Measurements from ENCODE around the gene WDFY2. TPM values are rescaled to one million over a fixed set of nuclear protein-coding genes. Genes with fewer than 3 reads are reported as not detected.

The WDFY2 gene
- total and polyA plus RNA-seq, 11 donors, result 2.0 to 12.6 (median 6.5) TPM

GRCh38 chr13:51625555-51626345, 41.5 kb downstream of the WDFY2 start:
- Histone ChIP-seq H3K4me3 (no peak overlapping the region), H3K9me3 (no peaks in the 10 kb centered on the region), H3K36me3 (no peaks in the 10 kb centered on the region), H3K27me3 (no peaks in the 10 kb centered on the region), H3K27ac (peak overlapping the region in 8 of 12 donors; percentile 11 to 43 (median 19)), H3K4me1 (peaks cover 0 to 61% (median 19%) of the 10 kb centered on the region in 12 donors)
- 60 to 69% (median 67%) methylated on average over 7 of the region's 7 CpGs for WGBS, 4 donors
- DNase-seq, result peak; percentile 28 to 66 (median 44)
- ATAC-seq, result peak; percentile 53 to 70 (median 68)
- intact Hi-C loops (cut with DNase I), result no loop called here
- TF ChIP-seq POLR2A (IDR thresholded peaks at IDR 0.05) (no peak), CTCF (IDR thresholded peaks at IDR 0.05) (no peak)

GRCh38 chr13:51626749-51627148, 42.5 kb downstream of the WDFY2 start:
- WGBS, 4 donors, result 64 to 72% (median 69%) methylated on average over 3 of the region's 3 CpGs
- Histone ChIP-seq H3K9me3 (no peaks in the 10 kb centered on the region), H3K27me3 (no peaks in the 10 kb centered on the region), H3K27ac (peak overlapping the region in 2 of 12 donors; percentile 20 to 41), H3K4me1 (peaks cover 0 to 61% (median 16%) of the 10 kb centered on the region in 12 donors), H3K36me3 (no peaks in the 10 kb centered on the region), H3K4me3 (no peak overlapping the region)
- ATAC-seq, result peak in 3 of 4 donors; percentile 24 to 52 (median 42)
- DNase-seq, result peak in 3 of 5 donors; percentile 13 to 46 (median 35)
- TF ChIP-seq CTCF (IDR thresholded peaks at IDR 0.05) (no peak), POLR2A (IDR thresholded peaks at IDR 0.05) (no peak)
- intact Hi-C loops (cut with DNase I), result no loop called here

- H3K9me3 ChIP-seq, result no peaks in the 10 kb centered on the region
- no peak overlapping the region for H3K27ac ChIP-seq
- TF ChIP-seq POLR2A (IDR thresholded peaks at IDR 0.05), result no peak
- WGBS, 4 donors, result 85 to 90% (median 86%) methylated on average over 15 to 21 of the region's 21 CpGs
- H3K4me1 ChIP-seq, result peaks cover 0 to 67% (median 21%) of the 10 kb centered on the region in 12 donors
- ATAC-seq, result peak in 2 of 4 donors; percentile 29 to 61
- intact Hi-C loops (cut with DNase I), result no loop called here
- no peaks in the 10 kb centered on the region for H3K36me3 ChIP-seq
- H3K27me3 ChIP-seq, result no peaks in the 10 kb centered on the region
- no peak overlapping the region for H3K4me3 ChIP-seq
- DNase-seq, result peak in 2 of 5 donors; percentile 40 to 53
These were observed 44.0 kb downstream of the WDFY2 start for GRCh38 chr13:51628059-51628852.

GRCh38 chr13:51629491-51630287, 45.4 kb downstream of the WDFY2 start:
- H3K4me1 ChIP-seq, result peaks cover 0 to 59% (median 22%) of the 10 kb centered on the region in 12 donors
- TF ChIP-seq POLR2A (IDR thresholded peaks at IDR 0.05) (no peak), CTCF (IDR thresholded peaks at IDR 0.05) (no peak)
- intact Hi-C loops (cut with DNase I), result loop anchor here in 1 of 10 donors (5.0 kb wide), 1 partner anchor 37 kb away; no protein-coding TSS in a partner anchor
- no peak for ATAC-seq
- H3K27ac ChIP-seq, result no peak overlapping the region
- H3K27me3 ChIP-seq, result no peaks in the 10 kb centered on the region
- H3K36me3 ChIP-seq, result no peaks in the 10 kb centered on the region
- WGBS, 4 donors, result 84 to 92% (median 87%) methylated on average over 2 of the region's 2 CpGs
- no peaks in the 10 kb centered on the region for H3K9me3 ChIP-seq
- no peak overlapping the region for H3K4me3 ChIP-seq
- DNase-seq, result no peak
